Activated naive CD4-positive, alpha-beta T cell treated with anti-CD3 and anti-CD28 coated beads, Interleukin-2, amount 50 U/mL, for 72 hours (primary cell): Measurements from ENCODE around the gene RNH1. TPM values are rescaled to one million over a fixed set of nuclear protein-coding genes. Genes with fewer than 3 reads are reported as not detected.

Experiments used
- ATAC-seq, 2 donors: fragments of 150-1000 bp; cut with Tn5 transposase; 2 replicates each; pipeline ENCODE4 v1.10.0; 2021; ENCODE audit warnings: mild to moderate bottlenecking in 2 of 2, moderate library complexity in 2 of 2
- DNase-seq, 2 donors: peaks; one replicate each; pipeline ENCODE4 v3.0.0; 2021 to 2022; ENCODE audit warnings: low spot score in 2 of 2
- H3K27ac Mint-ChIP-seq, 2 donors: one replicate each; pipeline ENCODE4 v1.8.0; 2022; ENCODE audit warnings: mild to moderate bottlenecking in 2 of 2, mixed read lengths in 2 of 2
- H3K36me3 Mint-ChIP-seq, 2 donors: one replicate each; pipeline ENCODE4 v1.8.0; 2022; ENCODE audit warnings: mixed read lengths in 2 of 2
- H3K9me3 Mint-ChIP-seq, 2 donors: one replicate each; pipeline ENCODE4 v1.8.0; 2022; ENCODE audit warnings: mixed read lengths in 2 of 2
- total RNA-seq, 2 donors: library from RNA; stranded (reverse); gene quantifications; one replicate each; pipeline ENCODE4 v1.2.3, GENCODE V29; 2022

The RNH1 gene
- total RNA-seq, 2 donors from 2014 or later: 90.9 to 98.0 TPM

- ATAC-seq (no peak), DNase-seq (no peak)
- Mint-ChIP-seq H3K36me3 (peaks cover 0 to under 1% of the 10 kb centered on the region in 2 donors), H3K27ac (peak overlapping the region in 1 of 2 donors; percentile 35), H3K9me3 (no peaks in the 10 kb centered on the region)
These were observed 45.4 kb downstream of the RNH1 start for GRCh38 chr11:461626-462025.

GRCh38 chr11:460331-461199, 46.5 kb downstream of the RNH1 start:
- ATAC-seq (no peak), DNase-seq (no peak)
- no peak overlapping the region for H3K27ac Mint-ChIP-seq
- H3K36me3 Mint-ChIP-seq: peaks cover 0 to 5% of the 10 kb centered on the region in 2 donors
- no peaks in the 10 kb centered on the region for H3K9me3 Mint-ChIP-seq

- Mint-ChIP-seq H3K36me3 (peaks cover 0 to 5% of the 10 kb centered on the region in 2 donors), H3K27ac (no peak overlapping the region), H3K9me3 (no peaks in the 10 kb centered on the region)
- DNase-seq (no peak), ATAC-seq (no peak)
These were observed 47.4 kb downstream of the RNH1 start for GRCh38 chr11:459511-460220.

GRCh38 chr11:457111-457760, 49.8 kb downstream of the RNH1 start:
- DNase-seq (no peak), ATAC-seq (peak in 1 of 2 donors; percentile 13)
- Mint-ChIP-seq H3K27ac (peak overlapping the region; percentile 55 to 75), H3K36me3 (peaks cover 0 to 5% of the 10 kb centered on the region in 2 donors), H3K9me3 (no peaks in the 10 kb centered on the region)

- DNase-seq: no peak
- H3K27ac Mint-ChIP-seq: peak overlapping the region; percentile 75 to 90
- H3K36me3 Mint-ChIP-seq: peaks cover 0 to 5% of the 10 kb centered on the region in 2 donors
- no peaks in the 10 kb centered on the region for H3K9me3 Mint-ChIP-seq
- peak; percentile 84 to 89 for ATAC-seq
These were observed 50.5 kb downstream of the RNH1 start for GRCh38 chr11:456533-456932.

GRCh38 chr11:455566-456147, 51.4 kb downstream of the RNH1 start:
- H3K27ac Mint-ChIP-seq: peak overlapping the region in 1 of 2 donors; percentile 69
- peaks cover 8 to 11% of the 10 kb centered on the region in 2 donors for H3K36me3 Mint-ChIP-seq
- H3K9me3 Mint-ChIP-seq: no peaks in the 10 kb centered on the region
- DNase-seq (no peak), ATAC-seq (no peak)

GRCh38 chr11:454801-455565, 52.1 kb downstream of the RNH1 start:
- ATAC-seq: no peak
- H3K36me3 Mint-ChIP-seq: peaks cover 8 to 12% of the 10 kb centered on the region in 2 donors
- no peak for DNase-seq
- H3K27ac Mint-ChIP-seq: no peak overlapping the region
- H3K9me3 Mint-ChIP-seq: no peaks in the 10 kb centered on the region

GRCh38 chr11:454043-454442, 53.0 kb downstream of the RNH1 start:
- H3K9me3 Mint-ChIP-seq: no peaks in the 10 kb centered on the region
- no peak overlapping the region for H3K27ac Mint-ChIP-seq
- no peak for DNase-seq
- ATAC-seq: no peak
- peaks cover 8 to 12% of the 10 kb centered on the region in 2 donors for H3K36me3 Mint-ChIP-seq

- Mint-ChIP-seq H3K9me3 (no peaks in the 10 kb centered on the region), H3K27ac (no peak overlapping the region), H3K36me3 (peaks cover 8 to 12% of the 10 kb centered on the region in 2 donors)
- no peak for DNase-seq
- ATAC-seq: no peak
These were observed 53.5 kb downstream of the RNH1 start for GRCh38 chr11:453564-453963.

- H3K9me3 Mint-ChIP-seq: no peaks in the 10 kb centered on the region
- no peak for ATAC-seq
- no peak overlapping the region for H3K27ac Mint-ChIP-seq
- H3K36me3 Mint-ChIP-seq: peaks cover 8 to 12% of the 10 kb centered on the region in 2 donors
- DNase-seq: no peak
These were observed 54.0 kb downstream of the RNH1 start for GRCh38 chr11:452916-453527.

- DNase-seq: no peak
- no peak overlapping the region for H3K27ac Mint-ChIP-seq
- no peak for ATAC-seq
- H3K36me3 Mint-ChIP-seq: peaks cover 8 to 12% of the 10 kb centered on the region in 2 donors
- H3K9me3 Mint-ChIP-seq: no peaks in the 10 kb centered on the region
These were observed 54.8 kb downstream of the RNH1 start for GRCh38 chr11:452203-452744.

- Mint-ChIP-seq H3K9me3 (no peaks in the 10 kb centered on the region), H3K27ac (peak overlapping the region in 1 of 2 donors; percentile 90), H3K36me3 (peaks cover 8 to 12% of the 10 kb centered on the region in 2 donors)
- DNase-seq (no peak), ATAC-seq (no peak)
These were observed 55.3 kb downstream of the RNH1 start for GRCh38 chr11:451738-452137.

- ATAC-seq (no peak), DNase-seq (peak in 1 of 2 donors; percentile 54)
- peaks cover 6 to 8% of the 10 kb centered on the region in 2 donors for H3K36me3 Mint-ChIP-seq
- H3K9me3 Mint-ChIP-seq: no peaks in the 10 kb centered on the region
- H3K27ac Mint-ChIP-seq: peak overlapping the region; percentile 90 to 91
These were observed 56.1 kb downstream of the RNH1 start for GRCh38 chr11:450809-451451.

GRCh38 chr11:449889-450808, 56.9 kb downstream of the RNH1 start, which contains the start of gene PTDSS2:
TSS of gene PTDSS2 (plus strand) at chr11:450279. CDS start at chr11:450456, 177 bp downstream.
- Mint-ChIP-seq H3K36me3 (peaks cover 6 to 8% of the 10 kb centered on the region in 2 donors), H3K9me3 (no peaks in the 10 kb centered on the region), H3K27ac (peak within 1 kb of the TSS; percentile 90 to 92)
- DNase-seq (peak; percentile 87 to 94), ATAC-seq (peak; percentile 85 to 87)
